Ovary (tissue), 9 donors: ENCODE data around the gene SYNCRIP. TPM values are rescaled to one million over a fixed set of nuclear protein-coding genes. Genes with fewer than 3 reads are reported as not detected.

Experiments
- DNase-seq, 5 donors: peaks; one replicate each; pipeline ENCODE4 v3.0.0-alpha.2; 2019 to 2020
- H3K27ac ChIP-seq, 2 donors: fragments of 200-600 bp; one replicate each; pipeline versions ENCODE4 v1.5.1 to v1.8.0; 2019 to 2022
- H3K27me3 ChIP-seq: fragments of 200-600 bp; one replicate; pipeline ENCODE4 v1.8.0; 2022
- H3K36me3 ChIP-seq: fragments of 200-600 bp; sonication (generic); one replicate; pipeline ENCODE4 v1.5.1; 2019
- H3K4me1 ChIP-seq: one replicate; pipeline ENCODE4 v1.8.1; 2013; ENCODE audit warnings: mild to moderate bottlenecking, moderate library complexity; ENCODE audit not compliant: insufficient read depth
- H3K4me3 ChIP-seq: fragments of 200-600 bp; sonication (generic); one replicate; pipeline ENCODE4 v1.5.1; 2017
- H3K9me3 ChIP-seq, 2 donors: fragments of 200-600 bp in 1 of 2; sonication (generic) in 1 of 2; one replicate each; pipeline versions ENCODE4 v1.5.1 to v1.8.1; 2013 to 2019; ENCODE audit warnings: mild to moderate bottlenecking in 1 of 2, moderate library complexity in 1 of 2
- CTCF ChIP-seq, 3 donors: fragments of 450-650 bp in 2 of 3; fragments of 200-600 bp in 1 of 3; IDR thresholded peaks; one replicate each; pipeline versions ENCODE4 v1.5.1 to v1.8.0; 2016 to 2022; ENCODE audit warnings: antibody characterized with exemption in 3 of 3, mild to moderate bottlenecking in 1 of 3
- EP300 ChIP-seq: sonication (generic); formaldehyde crosslinking; IDR thresholded peaks from one replicate; pipeline ENCODE4 v1.6.1; 2017; ENCODE audit warnings: antibody characterized with exemption
- POLR2A ChIP-seq: fragments of 450-650 bp; IDR thresholded peaks from one replicate; pipeline ENCODE4 v1.6.1; 2017; ENCODE audit warnings: antibody characterized with exemption, mild to moderate bottlenecking, moderate library complexity
- WGBS, 3 donors: extraction: QIAGEN DNeasy Blood & Tissue Kit in 1 of 3; methylation state at CpG; one replicate each; pipeline versions ENCODE4 v1.1.5 to v1.1.7; 2013 to 2017; 5-methylcytosine and 5-hydroxymethylcytosine counted together
- intact Hi-C, 4 donors: fragments of 100-400 bp; cut with DNase I; formaldehyde crosslinking; loops; one replicate each; pipeline versions ENCODE4 v1.11.0 to v1.15.1; 2022 to 2023
- polyA plus RNA-seq, 2 donors: library from polyadenylated mRNA; stranded (reverse); fragments of 200-250 nt in 1 of 2; fragments of 350-450 nt in 1 of 2; fragmentation: Illumina TruSeq in 1 of 2; extraction: RNeasy Lipid Tissue Mini Kit (QIAGEN cat#74804) in 1 of 2; gene quantifications; one replicate each; pipeline ENCODE4 v1.2.3, GENCODE V29; 2013 to 2014
- total RNA-seq, 7 donors: library from RNA; depleted of rRNA in 2 of 7; stranded (reverse); fragments of >200 nt in 2 of 7; fragmentation: NEBNext Ultra II Directional in 3 of 7; extraction: Animal tissue kit (Norgen Biotek cat#: 25700) in 3 of 7; gene quantifications; one replicate each; pipeline versions ENCODE4 v1.1.0 to v1.2.4, GENCODE V29; 2016 to 2023
- donor health status: DM: no; HTN: no; CAD: no; lungs with moderate emphysema.
- donor health status: DM: no; HTN: no; CAD: no.
- donor health status: Bipolar disorder and iron deficiency.
- donor health status: DM: yes; HTN: yes; CAD: no.
- donor health status: DM: no; HTN: no; CAD: no.
- donor health status: DM: yes; HTN: yes; CAD: no.

SYNCRIP gene
- total and polyA plus RNA-seq, 9 donors, result 33.2 to 109 (median 92.8) TPM

- no peak for DNase-seq
- TF ChIP-seq POLR2A, result no peak
- TF ChIP-seq CTCF (IDR thresholded peaks at IDR 0.05), result no peak
- no peak for TF ChIP-seq EP300
Measured at GRCh38 chr6:85580118-85580877, 62.4 kb downstream of the SYNCRIP start.

DNA sequence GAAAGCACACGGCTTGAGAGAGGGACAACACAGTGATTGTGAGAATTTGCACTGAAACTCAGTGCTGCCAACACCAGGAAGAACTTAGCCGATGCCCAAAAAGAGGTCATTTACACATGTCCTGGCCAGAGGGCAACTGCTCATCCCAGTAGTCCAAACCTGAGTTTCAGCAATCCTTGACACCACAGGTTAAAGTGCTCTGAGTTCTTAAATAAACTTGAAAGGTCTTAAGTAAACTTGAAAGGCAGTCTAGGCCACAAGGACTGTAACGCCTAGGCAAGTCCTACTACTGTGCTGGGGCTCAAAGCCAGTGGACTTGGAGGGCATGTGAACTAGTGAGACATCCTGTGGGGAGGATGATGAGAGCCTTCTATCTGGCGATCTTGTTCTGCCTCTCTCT, 63.1 kb downstream of the SYNCRIP start:
- TF ChIP-seq EP300 (no peak), CTCF (IDR thresholded peaks at IDR 0.05) (no peak), POLR2A (no peak)
- no peak overlapping the region for H3K4me3 ChIP-seq
- H3K9me3 ChIP-seq, result no peaks in the 10 kb centered on the region
- intact Hi-C loops, result no loop called here
- no peak for DNase-seq
- H3K27me3 ChIP-seq, result no peaks in the 10 kb centered on the region
- no peak overlapping the region for H3K27ac ChIP-seq
- H3K36me3 ChIP-seq, result no peaks in the 10 kb centered on the region
- H3K4me1 ChIP-seq, result no peaks in the 10 kb centered on the region
- 76 to 88% (median 88%) methylated on average over 4 of the region's 4 CpGs for WGBS, 3 donors

More at GRCh38 chr6:85580118-85580877, 62.4 kb downstream of the SYNCRIP start:
- intact Hi-C loops, result no loop called here
- Histone ChIP-seq H3K27me3 (no peaks in the 10 kb centered on the region), H3K27ac (no peak overlapping the region), H3K4me1 (no peaks in the 10 kb centered on the region), H3K9me3 (no peaks in the 10 kb centered on the region), H3K4me3 (no peak overlapping the region), H3K36me3 (no peaks in the 10 kb centered on the region)
- WGBS, 3 donors, result 91 to 93% (median 91%) methylated on average over 5 of the region's 5 CpGs

DNA sequence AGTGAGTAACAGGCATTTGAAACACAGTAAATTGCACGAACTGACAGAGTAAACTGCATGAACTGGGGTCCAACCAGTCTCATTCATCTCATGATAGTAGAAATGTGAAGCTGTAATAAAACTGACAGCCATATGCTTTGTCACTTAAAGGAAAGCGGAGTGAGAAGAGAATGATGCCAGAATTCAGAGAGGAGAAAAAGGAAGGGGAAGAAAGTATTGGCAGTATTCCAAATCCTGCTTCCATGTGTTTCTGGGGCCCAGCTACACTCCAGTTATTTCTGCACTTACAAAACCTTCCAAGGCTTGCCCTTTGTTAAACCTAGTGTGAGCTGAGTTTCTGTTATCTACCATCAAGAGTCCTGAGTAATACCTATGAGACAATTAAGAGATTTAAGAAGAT, 66.2 kb downstream of the SYNCRIP start:
- intact Hi-C loops, result no loop called here
- H3K27me3 ChIP-seq, result no peaks in the 10 kb centered on the region
- no peak for DNase-seq
- H3K9me3 ChIP-seq, result no peaks in the 10 kb centered on the region
- H3K4me3 ChIP-seq, result no peak overlapping the region
- 87 to 90% (median 89%) methylated on average over 2 of the region's 2 CpGs for WGBS, 3 donors
- H3K4me1 ChIP-seq, result no peaks in the 10 kb centered on the region
- TF ChIP-seq EP300 (no peak), CTCF (IDR thresholded peaks at IDR 0.05) (no peak), POLR2A (no peak)
- no peak overlapping the region for H3K27ac ChIP-seq
- no peaks in the 10 kb centered on the region for H3K36me3 ChIP-seq

GRCh38 chr6:85574932-85575598, 67.6 kb downstream of the SYNCRIP start:
- intact Hi-C loops, result no loop called here
- Histone ChIP-seq H3K4me3 (no peak overlapping the region), H3K9me3 (no peaks in the 10 kb centered on the region), H3K4me1 (no peaks in the 10 kb centered on the region), H3K36me3 (no peaks in the 10 kb centered on the region), H3K27ac (no peak overlapping the region), H3K27me3 (no peaks in the 10 kb centered on the region)
- no peak for DNase-seq
- TF ChIP-seq CTCF (IDR thresholded peaks at IDR 0.05) (no peak), EP300 (no peak), POLR2A (no peak)
